ENCODE data around the gene KEL. TPM values are rescaled to one million over a fixed set of nuclear protein-coding genes. Genes with fewer than 3 reads are reported as not detected.

Gene KEL
- total RNA-seq (6.3 and 9.3 TPM in 2 replicates), polyA plus RNA-seq (12.6 and 15.5 TPM in 2 replicates)

- Histone ChIP-seq H3K4me1 (ENCODE audit: low read depth) (peaks cover 32% of the 10 kb centered on the region), H3K4me3 (peak within 1 kb of the TSS; percentile 15), H3K27ac (peak within 1 kb of the TSS; percentile 56), H3K27me3 (no peaks in the 10 kb centered on the region), H3K9me3 (ENCODE audit: low read depth) (no peaks in the 10 kb centered on the region), H3K36me3 (no peaks in the 10 kb centered on the region)
- no peak for DNase-seq (ENCODE audit: low read depth in 1 of 2, low spot score in 1 of 2)
- TF ChIP-seq CTCF (IDR thresholded peaks at IDR 0.05; ENCODE audit: low read depth, low read length) = no peak
Observed at GRCh38 chr7:142961973-142962926, at the start of gene KEL. TSS of gene KEL (minus strand) at chr7:142962363. CDS start at chr7:142962206, 157 bp downstream.

GRCh38 chr7:143008007-143008901 is 46.1 kb upstream of the KEL start:
- Histone ChIP-seq H3K9me3 (ENCODE audit: low read depth) (no peaks in the 10 kb centered on the region), H3K36me3 (no peaks in the 10 kb centered on the region), H3K27ac (no peak overlapping the region), H3K4me3 (no peak overlapping the region), H3K4me1 (ENCODE audit: low read depth) (no peaks in the 10 kb centered on the region), H3K27me3 (no peaks in the 10 kb centered on the region)
- peak; percentile 79 to 81 for DNase-seq (ENCODE audit: low read depth in 1 of 2, low spot score in 1 of 2)
- TF ChIP-seq CTCF (IDR thresholded peaks at IDR 0.05; ENCODE audit: low read depth, low read length) = peak; percentile 98

DNA sequence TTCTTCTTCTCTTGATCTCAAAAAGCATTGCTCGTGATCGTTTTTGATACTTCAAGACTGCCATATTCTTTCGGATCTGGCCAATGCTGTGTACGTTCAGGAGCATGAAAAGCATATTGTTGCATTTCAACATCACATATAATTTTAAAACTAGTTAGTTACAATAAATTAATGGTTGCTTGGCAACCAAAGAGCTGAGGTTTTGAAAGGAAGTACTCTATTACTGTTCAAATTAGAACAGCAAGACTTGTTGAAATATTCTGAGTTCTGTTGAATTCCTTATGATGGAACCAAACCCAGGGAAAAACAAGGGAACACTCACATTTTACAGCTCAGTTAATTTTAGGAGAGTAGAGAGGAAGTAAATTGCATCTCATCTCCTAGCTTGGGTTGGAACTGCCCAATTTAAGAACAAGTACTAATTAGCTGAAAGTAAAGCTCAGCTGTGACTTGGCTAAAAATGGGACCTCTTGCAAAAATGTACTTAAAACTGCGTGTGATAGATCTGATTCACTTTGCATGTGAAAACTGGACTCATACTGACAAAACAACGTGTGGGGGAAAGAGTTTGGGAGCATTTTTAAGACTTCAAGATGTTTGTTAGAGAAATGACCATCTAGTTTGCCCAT is 43.6 kb upstream of the KEL start:
- H3K27ac ChIP-seq = no peak overlapping the region
- TF ChIP-seq CTCF (IDR thresholded peaks at IDR 0.05; ENCODE audit: low read depth, low read length) = no peak
- H3K4me1 ChIP-seq (ENCODE audit: low read depth) = no peaks in the 10 kb centered on the region
- no peaks in the 10 kb centered on the region for H3K36me3 ChIP-seq
- DNase-seq (ENCODE audit: low read depth in 1 of 2, low spot score in 1 of 2) = no peak
- no peaks in the 10 kb centered on the region for H3K27me3 ChIP-seq
- no peak overlapping the region for H3K4me3 ChIP-seq
- H3K9me3 ChIP-seq (ENCODE audit: low read depth) = peaks cover 3% of the 10 kb centered on the region

GRCh38 chr7:143003393-143004051 is 41.4 kb upstream of the KEL start:
- Histone ChIP-seq H3K27ac (no peak overlapping the region), H3K4me1 (ENCODE audit: low read depth) (no peaks in the 10 kb centered on the region), H3K36me3 (no peaks in the 10 kb centered on the region), H3K9me3 (ENCODE audit: low read depth) (peaks cover 3% of the 10 kb centered on the region), H3K27me3 (no peaks in the 10 kb centered on the region), H3K4me3 (no peak overlapping the region)
- DNase-seq (ENCODE audit: low read depth in 1 of 2, low spot score in 1 of 2) = peak; percentile 60 to 68
- peak; percentile 67 for TF ChIP-seq CTCF (IDR thresholded peaks at IDR 0.05; ENCODE audit: low read depth, low read length)

GRCh38 chr7:143002898-143003297 is 40.7 kb upstream of the KEL start:
- H3K27ac ChIP-seq = no peak overlapping the region
- H3K4me3 ChIP-seq = no peak overlapping the region
- H3K27me3 ChIP-seq = no peaks in the 10 kb centered on the region
- no peak for DNase-seq (ENCODE audit: low read depth in 1 of 2, low spot score in 1 of 2)
- no peaks in the 10 kb centered on the region for H3K36me3 ChIP-seq
- H3K9me3 ChIP-seq (ENCODE audit: low read depth) = peaks cover 3% of the 10 kb centered on the region
- TF ChIP-seq CTCF (IDR thresholded peaks at IDR 0.05; ENCODE audit: low read depth, low read length) = no peak
- no peaks in the 10 kb centered on the region for H3K4me1 ChIP-seq (ENCODE audit: low read depth)

Data from cardiac muscle cell (in vitro differentiated cells and primary cell).